GM19328 (cell line): Measurements from ENCODE around the gene IKZF3.
"Not testable (repeated sequence)": the region's sequence is repeated elsewhere in the genome, so short reads cannot be mapped to it uniquely, and the experiment has no call there.

ENCODE experiments used
- ATAC-seq: cut with Tn5 transposase; IDR thresholded peaks from one replicate; pipeline ENCODE4 v1.9.1; 2021; ENCODE audit warnings: mild to moderate bottlenecking, moderate library complexity; ENCODE audit not compliant: unreplicated experiment

IKZF3 gene

GRCh38 chr17:39722965-39723848 lies 140.9 kb downstream of the IKZF3 start:
- no peak for ATAC-seq

GRCh38 chr17:39722104-39722503 lies 142.0 kb downstream of the IKZF3 start:
- ATAC-seq = no peak

- no peak for ATAC-seq
These were observed 144.4 kb downstream of the IKZF3 start for GRCh38 chr17:39719563-39720355.

GRCh38 chr17:39717660-39718059 lies 146.5 kb downstream of the IKZF3 start:
- no peak for ATAC-seq

GRCh38 chr17:39716879-39717536 lies 147.1 kb downstream of the IKZF3 start:
- no peak for ATAC-seq

GRCh38 chr17:39716073-39716818 lies 147.9 kb downstream of the IKZF3 start:
- ATAC-seq = no peak

GRCh38 chr17:39715375-39716072 lies 148.6 kb downstream of the IKZF3 start:
- ATAC-seq = no peak

- ATAC-seq = no peak
These were observed 149.9 kb downstream of the IKZF3 start for GRCh38 chr17:39714234-39714633.

- ATAC-seq = no peak
These were observed 152.3 kb downstream of the IKZF3 start for GRCh38 chr17:39711851-39712250.

- ATAC-seq = not testable (repeated sequence)
These were observed 153.0 kb downstream of the IKZF3 start for GRCh38 chr17:39711071-39711470.

GRCh38 chr17:39709998-39710964 lies 153.8 kb downstream of the IKZF3 start:
- ATAC-seq = no peak

GRCh38 chr17:39709319-39709997 lies 154.7 kb downstream of the IKZF3 start:
- no peak for ATAC-seq
